ENCODE results near the gene RPS15.

Gene RPS15

DNA sequence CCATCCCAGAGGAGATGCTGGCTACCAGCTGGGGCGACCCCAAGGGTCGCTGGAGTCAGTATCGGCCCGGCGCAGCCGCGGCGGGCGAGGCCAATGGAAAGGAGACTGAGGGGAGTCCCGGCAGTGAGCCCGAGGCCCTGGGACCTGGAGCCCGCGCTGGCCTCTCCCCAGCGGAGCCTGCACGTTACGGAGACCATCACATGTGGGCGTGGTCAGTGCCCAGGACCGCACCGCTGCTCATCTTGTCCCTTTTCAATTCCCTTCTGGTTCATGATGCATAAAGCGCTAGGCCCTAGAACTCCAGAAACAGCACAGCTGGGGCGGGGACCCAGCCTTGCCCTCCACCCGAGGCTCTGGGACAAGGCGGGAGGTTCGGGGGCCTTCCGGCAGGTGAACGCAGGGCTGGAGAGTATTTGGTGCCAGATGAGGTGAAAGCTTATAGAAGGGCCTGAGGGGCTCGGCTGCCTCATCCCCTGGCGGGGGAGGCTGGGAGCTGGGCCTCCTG, 32.9 kb downstream of the RPS15 start:
- in situ Hi-C loops (cut with MboI; ENCODE audit: low sequenced_read_pairs, unreplicated experiment), result no loop called here
- no peak for DNase-seq (ENCODE audit: low spot score)
- TF ChIP-seq, protein P1, sequence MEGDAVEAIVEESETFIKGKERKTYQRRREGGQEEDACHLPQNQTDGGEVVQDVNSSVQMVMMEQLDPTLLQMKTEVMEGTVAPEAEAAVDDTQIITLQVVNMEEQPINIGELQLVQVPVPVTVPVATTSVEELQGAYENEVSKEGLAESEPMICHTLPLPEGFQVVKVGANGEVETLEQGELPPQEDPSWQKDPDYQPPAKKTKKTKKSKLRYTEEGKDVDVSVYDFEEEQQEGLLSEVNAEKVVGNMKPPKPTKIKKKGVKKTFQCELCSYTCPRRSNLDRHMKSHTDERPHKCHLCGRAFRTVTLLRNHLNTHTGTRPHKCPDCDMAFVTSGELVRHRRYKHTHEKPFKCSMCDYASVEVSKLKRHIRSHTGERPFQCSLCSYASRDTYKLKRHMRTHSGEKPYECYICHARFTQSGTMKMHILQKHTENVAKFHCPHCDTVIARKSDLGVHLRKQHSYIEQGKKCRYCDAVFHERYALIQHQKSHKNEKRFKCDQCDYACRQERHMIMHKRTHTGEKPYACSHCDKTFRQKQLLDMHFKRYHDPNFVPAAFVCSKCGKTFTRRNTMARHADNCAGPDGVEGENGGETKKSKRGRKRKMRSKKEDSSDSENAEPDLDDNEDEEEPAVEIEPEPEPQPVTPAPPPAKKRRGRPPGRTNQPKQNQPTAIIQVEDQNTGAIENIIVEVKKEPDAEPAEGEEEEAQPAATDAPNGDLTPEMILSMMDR (IDR thresholded peaks at IDR 0.05; ENCODE audit: borderline replicate concordance, control extremely low read depth, extremely low read depth, insufficient read depth, missing control alignments), result no peak

DNA sequence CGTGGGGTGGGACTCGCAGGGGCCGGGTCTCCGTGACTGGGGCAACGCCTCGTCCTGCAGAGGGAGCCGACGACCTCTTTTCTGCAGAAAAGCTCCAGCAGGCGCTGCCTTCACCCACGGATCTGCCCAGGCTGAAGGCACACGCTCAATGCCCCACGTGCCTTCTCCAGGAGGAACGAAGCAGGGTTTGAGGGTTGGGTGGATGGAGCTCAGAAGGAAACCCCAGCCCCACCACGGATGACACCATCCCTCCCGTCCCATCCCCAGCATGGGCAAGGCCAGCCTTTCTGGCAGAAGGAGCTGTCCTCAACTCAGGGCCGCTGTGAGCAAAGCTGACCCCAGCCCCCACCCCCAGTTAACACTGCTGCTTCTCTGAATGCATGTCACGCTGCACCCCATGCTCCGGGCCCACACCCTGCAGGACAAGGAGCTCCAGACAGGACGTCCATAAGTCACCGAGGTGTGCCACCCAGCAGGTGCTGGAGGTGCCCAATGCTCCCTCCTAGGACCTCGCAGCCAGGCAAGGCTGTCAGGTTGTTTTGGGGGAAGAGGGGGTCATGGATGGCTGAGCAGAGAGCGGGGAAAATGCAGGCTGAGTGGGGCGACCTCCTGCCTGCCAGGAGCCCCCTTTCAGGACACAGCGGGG, 33.4 kb downstream of the RPS15 start:
- DNase-seq (ENCODE audit: low spot score), result no peak
- in situ Hi-C loops (cut with MboI; ENCODE audit: low sequenced_read_pairs, unreplicated experiment), result no loop called here
- TF ChIP-seq, protein P1 (IDR thresholded peaks at IDR 0.05; ENCODE audit: borderline replicate concordance, control extremely low read depth, extremely low read depth, insufficient read depth, missing control alignments), result no peak

DNA sequence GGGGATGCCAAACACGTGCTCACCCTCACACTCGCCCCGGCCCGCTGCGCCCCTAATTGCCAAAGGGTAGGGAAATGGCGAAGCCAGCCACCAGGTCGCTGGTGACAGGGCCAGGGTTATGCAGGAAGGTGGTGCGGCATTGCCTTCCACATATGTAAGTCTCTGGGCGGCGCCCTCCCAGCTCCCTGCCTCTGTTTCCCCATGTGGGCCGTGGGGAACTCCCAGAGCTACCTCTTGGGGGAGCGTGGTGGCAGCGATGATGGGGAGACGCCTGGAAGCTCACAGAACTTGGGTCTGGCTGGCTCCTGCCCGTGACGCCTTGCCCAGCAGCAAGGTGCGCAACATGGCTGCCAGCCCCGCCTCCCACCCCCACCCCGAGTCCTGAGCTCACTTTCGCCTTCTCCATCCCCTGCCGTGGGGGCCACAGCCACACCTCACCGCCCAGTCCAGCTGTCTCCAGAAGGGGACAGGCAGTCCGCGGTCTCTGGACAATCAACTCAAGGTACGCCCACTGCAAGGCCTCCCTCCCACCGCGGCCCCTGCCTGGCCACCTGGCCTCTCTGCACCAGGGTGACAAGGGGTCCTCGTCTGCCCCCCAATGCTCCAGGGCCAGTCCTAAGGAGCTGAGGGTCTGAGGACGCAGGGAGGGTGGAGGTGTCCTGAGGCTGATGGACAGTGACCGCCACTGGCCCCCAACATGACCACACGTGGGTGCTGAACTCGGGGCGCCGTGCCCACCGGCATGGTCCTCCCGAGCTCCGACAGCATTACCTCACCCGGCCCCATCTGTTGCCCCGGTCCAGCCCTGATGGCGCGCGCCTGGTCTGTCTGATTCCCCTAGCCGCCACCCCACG, 34.3 kb downstream of the RPS15 start:
- TF ChIP-seq, protein P1 (IDR thresholded peaks at IDR 0.05; ENCODE audit: borderline replicate concordance, control extremely low read depth, extremely low read depth, insufficient read depth, missing control alignments), result no peak
- no peak for DNase-seq (ENCODE audit: low spot score)
- in situ Hi-C loops (cut with MboI; ENCODE audit: low sequenced_read_pairs, unreplicated experiment), result no loop called here

DNA sequence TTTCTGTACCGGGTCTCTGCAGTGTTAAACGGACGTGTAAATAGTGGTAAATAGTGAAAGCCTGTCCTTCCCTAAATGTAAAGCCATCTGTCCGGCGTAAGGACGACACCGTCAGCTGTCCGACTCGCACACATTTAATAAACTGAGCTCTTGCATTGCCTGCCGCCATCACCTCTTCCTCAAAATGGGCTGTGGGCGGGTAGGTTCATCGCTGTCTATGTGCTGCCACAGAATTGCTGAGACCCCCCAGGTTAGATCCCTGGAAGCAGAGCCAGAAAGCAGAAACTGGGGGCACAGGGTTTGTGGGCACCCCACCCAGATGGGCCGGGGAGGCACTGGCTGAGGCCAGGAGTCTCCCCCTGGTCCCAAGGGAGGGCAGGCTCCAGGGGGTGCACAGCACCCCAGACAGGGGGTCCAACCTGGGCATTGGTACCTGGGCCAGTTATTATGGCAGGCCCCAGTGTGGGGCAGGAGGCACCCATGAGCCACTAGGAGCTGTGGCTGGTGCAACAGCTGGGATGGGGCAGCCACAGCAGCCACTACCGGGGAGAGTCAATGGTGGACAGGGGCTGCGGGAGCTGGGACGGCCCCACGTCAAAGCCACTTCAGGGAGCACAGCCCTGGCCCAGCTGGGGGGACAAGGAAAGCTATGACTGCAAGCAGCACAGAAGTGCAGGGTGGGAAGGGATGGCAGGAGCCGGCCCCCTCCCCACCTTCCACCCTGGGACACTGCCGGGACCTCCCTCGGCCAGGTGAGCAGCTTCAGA, 35.1 kb downstream of the RPS15 start:
- no peak for DNase-seq (ENCODE audit: low spot score)
- in situ Hi-C loops (cut with MboI; ENCODE audit: low sequenced_read_pairs, unreplicated experiment), result no loop called here
- TF ChIP-seq, protein P1 (IDR thresholded peaks at IDR 0.05; ENCODE audit: borderline replicate concordance, control extremely low read depth, extremely low read depth, insufficient read depth, missing control alignments), result no peak

DNA sequence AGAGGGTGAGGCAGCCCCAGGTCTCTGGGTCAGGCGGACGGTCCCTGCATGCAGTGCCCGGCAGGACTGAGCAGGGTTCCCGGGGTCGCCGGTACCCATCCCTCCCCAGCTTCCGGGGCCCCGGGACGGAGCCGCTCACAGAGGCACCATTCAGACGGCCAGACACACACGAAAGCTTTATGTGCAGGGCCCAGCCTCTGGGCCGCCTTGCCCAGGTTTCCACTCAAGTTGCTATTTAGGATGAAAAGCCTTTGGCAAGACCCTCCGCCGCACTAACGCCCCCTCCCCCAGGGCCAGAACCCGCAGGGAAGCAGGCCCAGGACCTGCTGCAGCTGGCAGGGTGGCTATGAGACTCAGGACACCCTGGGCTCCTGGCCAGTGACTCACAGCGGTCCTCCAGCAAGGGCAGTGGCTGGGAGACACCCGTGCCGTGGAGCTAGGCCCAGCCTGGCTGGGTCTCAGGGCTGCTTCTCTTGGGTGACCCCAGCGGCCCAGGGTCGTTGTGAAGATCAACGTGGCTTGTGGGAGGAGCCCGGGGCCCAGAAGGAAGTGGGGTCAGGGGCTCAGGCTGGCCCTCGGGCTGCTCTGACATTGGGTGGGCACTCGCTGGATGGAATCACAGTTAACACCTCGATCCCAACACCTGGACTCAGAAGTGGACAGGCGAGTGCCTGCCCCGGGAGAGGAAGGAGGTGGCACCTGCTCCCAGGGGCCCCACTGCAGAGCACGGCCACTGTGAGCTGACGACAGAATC, 36.0 kb downstream of the RPS15 start:
- TF ChIP-seq, protein P1 (IDR thresholded peaks at IDR 0.05; ENCODE audit: borderline replicate concordance, control extremely low read depth, extremely low read depth, insufficient read depth, missing control alignments), result no peak
- in situ Hi-C loops (cut with MboI; ENCODE audit: low sequenced_read_pairs, unreplicated experiment), result no loop called here
- DNase-seq (ENCODE audit: low spot score), result no peak

All from GM13976 (cell line).